ENCODE measurements around the gene ENOPH1.

- TF ChIP-seq POLR2A (IDR thresholded peaks at IDR 0.05; ENCODE audit: low read depth, low read length) (no peak), SMC3 (IDR thresholded peaks at IDR 0.05; ENCODE audit: low read depth, low read length) (no peak), CTCF (conservative IDR thresholded peaks at IDR 0.05; ENCODE audit: low read depth, low read length) (no peak), USF2 (IDR thresholded peaks at IDR 0.05; ENCODE audit: low read depth, low read length) (no peak), RAD21 (IDR thresholded peaks at IDR 0.05; ENCODE audit: low read length) (no peak), CHD1 (IDR thresholded peaks at IDR 0.05; ENCODE audit: low read depth, low read length) (no peak), RCOR1 (IDR thresholded peaks at IDR 0.05; ENCODE audit: insufficient replicate concordance, low read length) (no peak), NFE2L2 (IDR thresholded peaks at IDR 0.05; ENCODE audit: low read depth, low read length) (no peak), RFX5 (IDR thresholded peaks at IDR 0.05; ENCODE audit: low read depth, low read length) (no peak), BHLHE40 (IDR thresholded peaks at IDR 0.05; ENCODE audit: low read depth, low read length) (no peak), MAFK (IDR thresholded peaks at IDR 0.05; ENCODE audit: low read depth, low read length) (no peak), ELK1 (IDR thresholded peaks at IDR 0.05; ENCODE audit: borderline replicate concordance, low read depth, low read length) (no peak)
Measured at GRCh38 chr4:82495666-82496065, 65.3 kb downstream of the ENOPH1 start.
